IPS-NIHi11 (cell line): Measurements from ENCODE around the gene HDAC8.

Experiments
- DNase-seq: peaks from one replicate; pipeline ENCODE4 v3.0.0; 2012; ENCODE audit warnings: mixed read lengths, low spot score

Gene HDAC8

DNA sequence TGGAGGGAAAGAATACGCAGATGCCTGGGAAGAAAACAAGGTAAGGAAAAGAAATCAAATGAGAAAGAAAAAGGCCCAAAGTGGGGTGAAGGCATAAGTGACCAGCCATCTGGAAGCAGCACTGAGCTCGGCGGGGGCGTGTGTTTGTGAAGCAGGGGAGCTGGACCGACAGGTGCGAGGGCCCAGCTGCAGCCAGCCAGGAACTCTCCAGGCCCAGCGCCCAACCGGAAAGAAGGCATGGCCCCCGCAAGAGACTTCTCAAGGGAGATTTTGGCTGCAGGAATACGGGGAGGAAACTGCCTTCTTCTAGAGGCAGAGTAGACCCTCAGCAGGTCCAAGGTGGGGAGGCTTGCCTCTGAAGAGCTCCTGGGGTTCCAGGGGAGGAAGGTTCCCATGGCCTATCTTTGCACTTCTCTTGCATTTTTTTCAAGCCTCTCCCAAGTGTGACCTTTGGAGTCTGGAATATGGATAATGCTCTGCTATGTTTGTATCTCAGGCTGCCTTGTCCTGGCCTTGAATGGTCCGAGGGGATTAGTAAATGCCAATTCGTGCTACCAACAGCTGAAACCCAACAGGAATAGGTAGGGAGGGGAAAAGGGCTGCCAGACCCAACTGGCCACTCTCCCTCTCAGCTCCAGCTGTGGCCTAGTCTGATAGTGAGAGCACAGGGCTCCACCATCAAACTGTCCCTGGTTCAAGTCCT lies 256.1 kb downstream of the HDAC8 start:
- DNase-seq: peak; percentile 25

DNA sequence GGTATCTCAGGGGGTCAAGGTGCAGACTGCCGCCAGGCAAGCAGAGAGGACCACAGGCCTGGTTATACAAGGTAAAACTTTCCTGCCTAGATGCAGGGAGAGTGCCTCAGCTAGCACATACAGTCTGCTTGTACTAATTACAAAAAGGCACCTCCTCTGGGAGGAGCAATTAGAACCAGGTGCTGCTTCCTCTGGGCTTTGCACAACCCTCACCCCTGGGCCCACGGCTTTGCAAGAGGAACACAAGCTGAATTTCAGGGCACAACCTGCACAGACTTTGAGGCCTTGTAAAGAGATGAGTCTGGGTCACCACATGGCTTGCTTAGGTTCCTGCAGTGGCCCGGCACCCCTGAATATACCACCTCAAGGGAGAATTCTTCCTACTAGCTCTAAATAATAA lies 257.8 kb downstream of the HDAC8 start:
- DNase-seq: no peak

DNA sequence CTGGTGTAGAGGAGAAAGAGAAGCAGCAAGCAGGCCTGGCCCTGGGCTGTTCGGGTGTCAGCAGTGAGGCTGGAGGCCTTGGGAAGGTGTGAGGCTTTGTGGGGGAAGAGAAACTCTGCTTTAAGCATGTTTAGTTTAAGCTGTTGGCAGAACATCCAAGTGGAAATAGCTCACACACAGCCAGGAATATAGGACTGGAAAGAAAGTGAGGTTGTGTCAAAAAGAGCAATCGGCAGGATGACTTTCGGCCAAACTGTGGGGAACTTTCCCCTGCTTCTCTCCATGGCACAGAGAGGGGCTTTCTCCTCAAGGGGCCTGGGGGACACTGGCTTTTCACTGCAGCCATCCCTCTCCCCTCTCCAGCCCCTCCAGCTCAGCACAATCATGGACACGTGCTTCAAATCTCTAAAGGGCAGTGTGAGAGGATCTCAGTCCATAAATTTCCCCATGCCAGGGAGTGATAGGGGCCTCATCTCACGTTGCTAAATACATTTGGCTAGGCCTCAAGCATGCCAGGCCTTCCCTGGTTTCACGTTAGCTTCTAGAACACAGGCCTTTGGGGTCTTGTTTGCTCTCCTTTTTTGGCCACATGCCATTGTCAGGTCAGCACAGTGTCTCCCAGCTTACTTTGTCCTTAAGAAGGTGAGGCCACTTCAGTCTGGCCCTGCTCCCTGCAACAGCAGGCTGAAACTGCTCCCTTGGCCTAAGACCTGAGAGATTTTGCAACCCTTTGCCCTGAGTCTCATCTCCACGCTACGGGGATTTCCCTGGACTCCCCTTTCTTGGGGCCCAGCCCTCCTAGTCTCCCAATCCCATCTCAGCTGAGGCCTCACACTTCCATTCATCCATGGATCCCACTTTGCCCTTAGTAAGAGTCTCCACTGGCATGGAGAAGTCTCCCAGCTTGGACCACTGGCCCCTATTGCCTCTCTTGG lies 258.7 kb downstream of the HDAC8 start:
- no peak for DNase-seq

DNA sequence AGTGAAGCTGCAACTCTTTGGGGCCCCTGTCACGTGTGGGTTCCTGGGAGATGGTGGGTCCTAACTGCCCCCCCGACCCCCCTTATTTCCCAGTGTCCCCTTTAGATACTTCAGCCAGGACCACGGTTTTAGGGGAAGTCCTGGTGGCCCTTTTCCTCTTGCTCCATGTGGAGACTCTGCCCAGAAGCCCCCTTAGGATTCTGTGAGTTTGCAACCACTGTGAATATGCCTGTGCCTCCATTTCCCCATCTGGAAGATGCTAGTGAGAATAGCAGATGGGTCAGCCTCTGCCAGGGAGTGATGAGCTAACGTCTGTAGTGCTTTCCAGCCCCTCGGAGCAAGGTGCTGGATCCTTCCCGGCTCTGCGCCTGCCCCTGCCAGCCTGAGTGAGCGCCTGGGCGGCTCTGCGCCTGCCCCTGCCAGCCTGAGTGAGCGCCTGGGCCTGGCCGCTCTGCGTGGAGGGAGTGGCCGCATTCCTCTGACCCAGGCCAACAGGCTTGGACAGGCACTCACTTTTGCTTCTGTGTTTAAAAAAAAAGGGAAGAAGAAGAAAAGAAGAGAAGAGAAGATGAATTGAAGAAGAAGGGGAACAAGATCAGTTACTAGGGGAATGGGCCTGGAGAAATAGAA lies 260.2 kb downstream of the HDAC8 start:
- DNase-seq: no peak

- no peak for DNase-seq
These were observed 263.2 kb downstream of the HDAC8 start for GRCh38 chrX:72309297-72310071.

- peak; percentile 61 for DNase-seq
These were observed 263.9 kb downstream of the HDAC8 start for GRCh38 chrX:72308566-72309296.

DNA sequence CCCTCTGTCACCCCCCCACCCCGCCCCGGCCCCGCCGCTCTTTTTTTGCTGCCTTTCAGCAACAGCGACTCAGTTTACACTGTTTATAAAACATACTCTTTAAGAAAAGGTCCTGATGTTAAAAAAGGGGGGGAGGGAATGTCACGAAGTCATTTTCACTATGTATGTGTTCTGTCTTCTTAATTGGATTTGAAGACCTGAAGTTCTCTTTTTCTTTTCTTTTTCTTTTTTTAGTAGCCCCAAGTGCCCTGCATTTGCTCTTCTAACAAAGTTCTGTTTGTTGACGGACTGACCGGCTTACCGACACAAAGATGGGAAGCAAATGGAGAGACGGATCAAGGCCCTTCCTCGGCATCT lies 264.5 kb downstream of the HDAC8 start:
- no peak for DNase-seq

- DNase-seq: no peak
These were observed 265.0 kb downstream of the HDAC8 start for GRCh38 chrX:72307646-72308051.

DNA sequence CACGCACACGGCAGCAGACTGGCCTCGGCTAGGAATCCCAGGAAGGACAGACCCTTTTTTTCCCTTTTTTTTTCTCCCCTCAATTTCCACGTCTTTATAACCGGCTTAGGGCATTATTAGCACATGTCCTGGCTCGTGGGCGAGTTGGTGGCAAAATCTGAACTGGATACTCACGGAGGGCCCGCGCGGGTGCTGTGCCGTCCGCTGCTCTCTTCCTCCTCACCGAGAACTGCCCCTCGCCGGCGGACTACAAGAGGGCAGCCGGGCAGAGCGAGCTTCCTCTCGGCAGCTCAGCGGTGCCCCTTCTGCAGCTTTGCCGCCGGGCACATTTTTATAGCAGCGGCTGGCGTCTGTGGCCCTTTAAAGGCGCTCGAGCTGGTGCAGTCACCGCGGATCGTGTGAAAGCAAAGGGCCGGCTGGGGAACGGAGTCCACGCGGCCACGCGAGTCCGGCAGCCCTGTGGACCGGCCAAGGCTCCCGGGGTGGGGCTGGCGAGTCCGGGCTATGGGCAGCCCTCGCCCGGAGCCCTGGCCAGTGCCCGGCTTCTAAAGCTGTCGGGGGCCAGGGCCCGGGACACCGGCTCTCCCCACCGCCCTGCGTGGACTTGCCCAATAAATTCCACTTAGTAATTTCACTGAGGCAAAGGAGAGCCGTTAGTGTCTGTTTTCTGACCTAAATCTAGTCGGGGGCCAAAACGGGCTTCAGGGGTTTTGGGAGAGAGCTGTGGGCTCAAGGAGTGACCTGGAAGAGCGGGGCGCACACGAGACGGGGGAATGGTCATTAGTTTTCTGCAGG lies 265.6 kb downstream of the HDAC8 start:
- peak; percentile 55 for DNase-seq

DNA sequence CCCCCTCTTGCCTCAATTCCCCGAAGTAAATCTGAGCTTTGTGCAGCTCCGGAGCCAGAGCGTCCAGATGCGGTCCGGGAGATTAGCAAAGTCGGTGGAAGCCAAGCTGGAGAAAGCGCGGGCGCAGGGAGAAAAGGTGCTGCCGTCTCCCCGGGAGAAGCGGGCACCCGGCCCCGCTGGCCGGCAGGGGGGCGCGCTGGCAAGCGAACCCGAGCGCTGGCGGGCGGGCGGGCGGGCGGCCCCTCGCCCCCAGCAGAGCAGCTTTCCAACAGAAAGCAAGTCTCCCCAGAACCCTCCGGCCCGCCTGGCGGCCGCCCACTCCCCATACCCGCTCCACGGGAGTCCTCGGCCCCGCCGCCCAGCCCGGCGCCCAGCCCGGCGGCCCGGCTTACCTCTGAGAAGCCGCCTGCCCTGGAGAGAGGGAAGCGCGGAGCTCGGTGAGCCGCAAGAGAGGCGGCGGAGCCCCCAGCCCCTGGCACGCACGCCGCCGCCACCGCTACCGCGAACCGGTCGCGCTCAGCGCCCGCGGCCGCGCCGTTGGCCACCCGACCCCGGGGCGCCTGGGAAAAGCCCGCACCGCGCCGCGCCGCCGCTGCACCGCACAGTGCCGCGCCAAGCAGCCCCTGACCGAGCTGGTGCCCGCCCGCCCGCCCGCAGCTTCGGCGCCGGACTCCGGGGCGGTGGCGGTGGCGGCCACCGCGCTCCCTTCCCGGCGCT lies 266.4 kb downstream of the HDAC8 start:
- no peak for DNase-seq

- DNase-seq: peak; percentile 11
These were observed 267.2 kb downstream of the HDAC8 start, which contains the start of gene CITED1 for GRCh38 chrX:72305286-72306084. TSS of gene CITED1 (minus strand) at chrX:72305914. CDS start at chrX:72302869, 3,045 bp downstream.

DNA sequence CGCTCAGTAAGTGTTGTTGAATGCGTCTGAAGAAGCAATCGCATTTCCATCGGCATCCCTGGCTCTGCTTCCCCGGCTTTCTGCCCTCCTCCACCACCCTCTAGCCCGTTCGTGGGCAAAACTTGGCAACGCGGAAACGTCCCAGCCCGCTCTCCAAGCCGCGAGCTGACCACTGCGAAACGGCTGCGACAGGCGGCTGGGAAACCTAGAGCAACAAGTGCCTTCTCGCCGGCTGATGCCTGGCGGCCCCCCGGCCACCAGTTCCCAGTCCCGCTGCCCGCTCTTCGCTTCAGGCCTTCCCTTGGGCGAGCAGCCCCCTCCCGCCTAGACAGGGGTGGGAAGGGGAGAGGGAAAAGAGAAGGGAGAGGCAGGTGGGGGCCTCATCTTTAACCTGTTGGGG lies 267.8 kb downstream of the HDAC8 start:
- DNase-seq: no peak

DNA sequence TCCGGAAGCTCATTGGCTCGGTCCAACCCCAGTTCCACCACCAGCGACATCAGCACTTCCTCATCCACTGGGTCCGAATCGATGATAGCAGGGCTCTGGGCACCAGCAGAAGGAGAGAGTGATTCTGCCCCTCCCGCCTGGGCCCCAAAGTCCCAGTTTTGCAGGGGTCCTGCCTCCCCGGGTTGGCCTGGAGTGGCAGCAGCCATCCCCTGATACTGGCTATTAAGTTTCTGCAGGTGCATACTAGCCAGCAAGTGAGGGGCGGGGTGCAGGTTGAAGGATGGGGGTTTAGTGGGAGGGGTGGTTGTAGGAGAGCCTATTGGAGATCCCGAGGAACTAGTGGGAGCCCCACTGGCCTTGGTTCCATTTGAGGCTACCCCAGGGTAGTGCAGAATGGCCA lies 270.9 kb downstream of the HDAC8 start:
- DNase-seq: no peak

DNA sequence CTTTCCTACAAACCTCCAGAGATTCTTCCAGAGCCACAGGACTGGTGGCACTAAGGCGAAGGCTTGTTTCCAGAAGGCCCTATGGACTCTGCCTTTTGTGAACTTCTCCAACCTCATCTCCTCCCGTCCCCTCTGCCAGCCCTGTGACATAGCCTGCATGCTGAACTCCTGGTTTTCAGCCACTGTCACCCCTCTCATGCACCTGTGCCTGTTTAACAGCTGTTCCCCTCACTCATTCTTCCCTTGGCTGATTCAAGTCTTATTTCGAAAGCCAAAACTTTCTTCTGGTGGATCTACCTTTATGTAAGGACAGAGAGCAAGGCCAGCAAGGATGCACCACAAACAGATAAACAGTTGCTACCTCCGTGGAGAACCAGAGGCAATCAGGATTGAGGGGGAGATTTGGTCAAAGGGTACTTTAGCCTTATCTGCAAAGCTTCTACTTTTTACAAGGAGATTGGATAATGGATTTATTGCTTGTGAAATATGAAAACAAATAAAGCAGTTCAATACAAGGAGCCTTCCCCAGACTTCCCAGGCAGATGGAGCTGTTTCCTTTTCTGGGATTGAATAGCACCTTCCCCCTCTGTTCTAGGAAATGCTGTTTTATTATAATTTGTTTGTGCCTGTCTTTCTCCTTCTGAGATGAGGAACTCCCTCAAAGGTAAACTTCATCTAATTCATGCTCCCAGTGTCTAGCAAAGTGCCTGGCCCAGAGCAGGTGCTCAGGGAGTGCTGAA lies 272.6 kb downstream of the HDAC8 start:
- no peak for DNase-seq

- peak; percentile 47 for DNase-seq
These were observed 274.5 kb downstream of the HDAC8 start for GRCh38 chrX:72297953-72298730.

DNA sequence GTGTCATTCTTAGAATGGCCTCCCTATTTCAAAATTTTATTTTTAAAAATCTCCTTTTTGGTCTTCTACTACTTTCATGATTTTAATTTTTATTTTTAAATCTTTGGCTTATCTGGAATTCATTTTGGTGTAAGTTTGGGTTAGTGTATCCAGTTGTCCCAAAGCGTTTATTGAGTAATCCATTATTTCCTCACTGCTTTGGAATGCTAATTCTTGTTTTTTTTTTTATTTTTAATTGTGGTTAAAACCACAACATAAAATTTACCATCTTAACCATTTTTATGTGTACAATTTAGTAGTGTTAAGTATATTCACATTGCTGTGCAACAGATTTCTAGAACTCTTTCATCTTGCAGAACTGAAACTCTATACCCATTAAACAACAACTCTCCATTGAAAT lies 275.7 kb downstream of the HDAC8 start:
- DNase-seq: no peak

DNA sequence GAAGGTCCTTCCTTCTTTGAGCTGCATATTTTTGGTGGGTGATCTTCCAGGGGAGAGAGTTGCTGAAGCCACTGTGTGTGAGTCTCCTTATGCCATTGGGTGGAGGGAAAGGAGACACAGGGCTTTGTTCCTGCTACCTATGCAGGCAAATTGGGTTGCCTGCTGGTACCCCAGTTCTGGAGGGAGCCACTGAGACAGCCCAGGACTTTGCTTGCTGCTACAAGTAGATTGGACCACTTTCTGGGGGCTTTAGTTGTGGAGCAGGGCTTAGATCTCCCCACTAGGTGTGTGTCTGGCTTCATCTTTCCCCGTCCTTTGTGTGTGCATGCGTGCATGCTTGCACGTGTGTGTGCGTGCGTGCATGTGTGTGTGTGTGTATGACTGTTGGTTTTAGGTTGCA lies 276.9 kb downstream of the HDAC8 start:
- DNase-seq: no peak
